ENCODE results near the gene BAZ2A.

The BAZ2A gene

DNA sequence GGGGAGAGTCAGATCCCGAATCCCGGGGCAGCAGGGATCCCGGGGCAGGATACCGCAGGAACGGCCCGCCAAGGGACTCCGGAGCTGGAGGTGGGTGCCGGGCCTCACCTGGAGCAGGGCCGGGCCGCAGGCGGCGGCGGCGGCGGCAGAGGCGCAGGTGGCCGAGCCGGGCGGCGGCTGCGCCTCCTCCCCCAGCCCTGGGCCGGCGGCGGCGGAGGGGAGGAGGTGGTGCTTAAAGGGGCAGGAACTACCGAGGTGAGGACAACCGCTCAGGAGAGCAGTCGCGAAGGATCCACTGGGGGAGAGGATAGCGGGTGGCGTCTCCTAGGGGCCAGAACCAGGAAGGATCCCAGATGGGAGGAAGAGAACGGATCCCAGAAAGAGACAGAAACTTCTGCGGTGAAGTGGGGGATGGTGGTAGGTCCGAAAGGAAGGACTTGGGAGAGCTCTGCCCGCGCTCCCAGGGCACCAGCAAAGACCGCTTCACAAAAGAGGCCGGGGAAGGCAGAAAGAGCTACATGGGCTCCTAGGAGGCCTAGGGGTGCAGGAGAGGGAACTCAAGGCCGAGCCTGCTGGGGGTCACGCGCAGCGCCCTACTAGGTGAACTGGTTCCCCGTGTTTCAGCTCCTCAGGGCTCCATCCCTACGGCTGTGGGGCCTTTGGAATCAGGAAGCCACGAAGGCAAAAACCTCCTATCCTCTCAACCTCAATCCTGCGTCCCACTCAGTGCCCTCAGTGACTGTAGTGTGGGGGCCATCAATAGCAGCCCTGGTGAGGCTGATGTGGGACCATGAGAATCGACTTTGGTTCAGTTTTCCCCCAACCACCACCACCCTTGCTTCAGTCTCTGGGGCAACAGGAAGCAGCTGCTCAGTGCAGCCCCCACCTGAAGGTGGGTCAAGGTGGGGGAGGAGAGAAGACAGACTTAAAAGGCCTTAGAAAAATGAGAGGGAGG lies 5.0 kb upstream of the BAZ2A start:
- DNase-seq, result peak; percentile 52

DNA sequence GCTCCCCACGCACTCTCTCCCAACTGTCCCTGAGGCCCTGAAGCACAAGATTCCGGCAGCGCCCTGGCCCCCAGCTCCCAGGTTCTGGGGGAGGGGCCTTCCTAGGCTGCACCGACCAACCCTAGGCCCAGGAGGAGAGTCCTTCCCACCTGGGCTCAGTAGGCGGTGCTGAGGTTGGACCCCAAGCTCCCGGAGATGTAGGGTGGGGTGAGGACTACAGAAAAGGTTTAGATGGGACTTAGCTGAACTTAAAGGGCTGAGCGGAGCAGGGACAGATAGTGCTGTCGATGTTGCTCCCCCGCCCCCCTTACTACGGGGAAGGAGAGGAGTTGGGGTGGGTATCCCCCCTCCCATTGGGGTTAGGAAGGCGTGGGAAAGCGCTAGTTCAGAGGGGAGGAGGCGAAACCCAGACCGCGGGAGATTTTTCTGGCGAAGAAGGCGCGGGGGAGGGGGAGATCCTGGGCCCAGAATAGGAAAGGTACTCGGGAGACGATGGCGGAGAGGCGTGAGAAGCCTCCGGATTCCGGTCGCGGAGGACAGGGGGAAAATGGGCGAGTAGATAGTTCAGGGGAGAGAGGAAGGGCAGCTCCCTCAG lies 4.2 kb upstream of the BAZ2A start:
- no peak for DNase-seq

DNA sequence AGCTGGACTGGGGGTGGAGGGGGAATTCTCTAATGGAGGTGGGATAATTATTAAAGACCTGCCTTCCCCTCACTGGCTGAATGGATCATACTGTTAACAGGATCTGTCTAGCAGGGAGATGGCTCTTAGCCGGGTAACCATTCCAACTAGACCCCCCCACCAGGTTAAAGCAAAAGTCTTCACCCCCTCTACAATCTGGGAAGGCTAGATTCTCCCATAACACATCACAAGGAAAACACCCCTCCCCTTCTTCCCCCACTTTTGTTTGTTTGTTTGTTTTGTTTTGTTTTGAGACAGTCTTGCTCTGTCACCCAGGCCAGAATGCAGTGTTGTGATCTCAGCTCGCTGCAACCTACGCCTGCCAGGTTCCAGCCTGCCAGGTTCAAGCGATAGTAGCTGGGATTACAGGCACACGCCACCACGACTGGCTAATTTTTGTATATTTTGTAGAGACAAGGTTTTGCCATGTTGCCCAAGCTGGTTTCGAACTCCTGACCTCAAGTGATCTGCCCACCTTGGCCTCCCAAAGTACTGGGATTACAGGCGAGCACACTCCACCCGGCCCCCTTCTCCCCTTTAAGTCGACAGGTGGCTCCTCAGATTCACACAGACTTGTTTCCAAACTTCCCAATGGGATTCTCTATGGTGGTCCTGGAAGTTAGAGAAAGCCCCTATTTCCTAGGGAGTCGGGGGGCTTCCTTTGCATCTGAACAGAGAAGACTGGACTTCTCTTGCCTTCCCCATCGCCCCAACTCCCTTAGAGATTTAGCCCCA lies 3.5 kb upstream of the BAZ2A start:
- no peak for DNase-seq

DNA sequence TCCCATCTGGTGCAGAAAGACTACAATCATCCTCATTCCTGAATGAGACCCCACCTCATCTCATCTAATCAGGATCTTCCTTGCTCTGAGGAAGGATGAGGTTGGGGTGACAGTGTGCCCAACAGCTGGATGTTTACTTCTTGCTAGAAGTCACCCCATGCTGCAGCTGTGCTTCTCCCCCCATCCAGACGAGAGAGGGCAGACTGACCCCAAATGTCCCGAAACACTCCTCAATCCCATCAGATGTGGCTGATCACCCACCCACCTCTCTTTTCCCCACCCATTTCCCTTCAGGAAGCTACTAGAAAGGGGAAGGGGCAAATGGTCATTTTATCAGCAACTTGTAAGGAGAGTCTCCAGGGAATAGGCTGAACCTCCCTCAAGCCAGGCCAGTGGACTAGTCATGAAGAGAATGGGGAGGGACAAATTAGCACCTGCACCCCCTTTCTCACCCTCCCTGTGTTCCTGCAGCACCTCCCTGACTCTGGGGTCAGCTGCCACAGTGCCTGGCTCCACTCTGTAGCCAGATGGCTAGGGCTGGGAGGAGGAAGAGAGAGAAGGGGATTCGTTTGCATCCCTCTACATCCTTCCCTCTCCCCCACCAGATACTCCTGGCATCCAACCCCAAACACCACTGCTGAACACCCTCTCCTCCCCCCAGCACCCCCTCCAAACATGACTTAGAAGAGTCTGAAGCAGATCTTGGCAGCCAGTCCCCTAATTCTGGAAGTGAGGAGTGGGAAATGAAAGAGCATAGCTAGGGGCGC lies 2.8 kb upstream of the BAZ2A start:
- no peak for DNase-seq

DNA sequence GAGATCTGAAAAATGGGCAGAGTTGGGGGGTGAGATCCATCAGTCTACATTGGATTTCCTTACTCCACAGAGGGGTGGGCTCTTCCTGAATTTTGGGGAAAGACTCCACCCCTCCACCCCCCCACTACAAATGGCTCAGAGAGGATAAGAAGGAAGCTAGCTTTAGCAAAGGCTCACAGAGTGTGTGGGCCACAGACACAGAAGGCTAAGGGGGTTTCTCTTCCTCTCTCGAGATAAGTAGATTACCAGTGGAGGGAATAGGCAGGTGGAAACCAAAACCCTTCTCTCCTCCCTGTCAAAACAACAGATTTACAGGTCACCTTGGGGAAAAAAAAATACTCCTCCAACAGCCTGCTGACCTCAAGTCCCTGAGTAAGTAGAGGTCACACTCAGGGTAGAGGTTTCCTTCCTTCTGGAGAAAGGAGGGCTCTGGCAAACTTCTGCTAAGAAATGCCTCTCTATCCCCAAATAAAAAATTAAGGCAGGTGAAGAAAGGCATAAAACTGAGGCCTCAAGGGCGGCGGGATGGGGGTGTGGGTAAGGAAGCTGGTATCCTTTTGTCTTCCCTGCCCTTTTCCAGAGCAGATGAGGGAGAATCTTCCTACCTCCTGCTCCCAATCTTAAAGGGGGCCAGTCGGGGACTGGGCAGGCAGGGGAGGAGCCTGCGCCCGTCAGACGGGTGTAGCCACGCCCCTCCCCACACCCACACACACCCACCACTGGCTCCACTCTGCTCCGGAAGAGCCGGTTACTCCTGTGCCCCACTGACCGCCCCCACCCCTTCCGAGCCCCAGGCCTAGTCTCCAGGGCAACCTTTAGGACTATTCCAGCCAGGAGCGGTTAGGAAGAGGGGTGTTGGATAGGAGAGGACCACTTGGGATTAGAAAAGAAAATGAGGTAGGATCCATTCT lies 1.9 kb upstream of the BAZ2A start:
- DNase-seq, result peak; percentile 25

DNA sequence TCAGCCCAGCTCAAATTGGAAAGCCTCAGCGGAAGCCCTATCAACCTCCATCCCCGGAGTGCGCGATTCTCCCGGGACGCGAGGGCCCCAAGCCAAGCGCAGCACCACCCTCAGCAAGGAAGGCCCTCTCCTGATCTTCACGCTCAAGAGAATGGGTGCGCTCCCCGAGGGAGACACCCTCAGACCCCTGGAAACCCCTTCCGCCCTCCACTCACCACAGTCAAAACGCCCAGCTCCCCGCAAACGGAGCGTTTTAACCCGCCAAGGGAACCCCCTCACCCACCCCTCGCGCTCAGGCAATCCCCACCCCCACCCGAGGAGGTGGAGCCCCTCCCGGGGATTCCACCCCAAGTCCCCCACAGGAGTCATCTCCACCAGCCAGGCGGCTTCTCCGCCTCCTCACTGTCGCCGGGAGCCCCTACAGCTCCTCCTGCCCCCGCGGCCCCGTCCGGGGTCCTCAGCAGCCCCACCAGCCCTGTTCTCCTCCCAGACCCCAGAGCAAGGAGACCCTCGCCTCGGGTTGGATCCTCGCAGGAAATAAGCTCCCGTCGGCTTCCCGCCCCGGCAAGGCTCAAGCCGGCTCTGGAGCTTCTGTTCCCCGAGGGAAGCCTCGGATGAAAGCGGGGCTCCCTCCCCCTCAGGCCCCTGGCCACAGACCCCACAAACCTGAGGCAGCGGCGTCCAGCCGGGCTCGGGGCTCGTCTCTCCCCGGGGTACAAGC lies 507 bp downstream of the BAZ2A start:
- peak; percentile 22 for DNase-seq

DNA sequence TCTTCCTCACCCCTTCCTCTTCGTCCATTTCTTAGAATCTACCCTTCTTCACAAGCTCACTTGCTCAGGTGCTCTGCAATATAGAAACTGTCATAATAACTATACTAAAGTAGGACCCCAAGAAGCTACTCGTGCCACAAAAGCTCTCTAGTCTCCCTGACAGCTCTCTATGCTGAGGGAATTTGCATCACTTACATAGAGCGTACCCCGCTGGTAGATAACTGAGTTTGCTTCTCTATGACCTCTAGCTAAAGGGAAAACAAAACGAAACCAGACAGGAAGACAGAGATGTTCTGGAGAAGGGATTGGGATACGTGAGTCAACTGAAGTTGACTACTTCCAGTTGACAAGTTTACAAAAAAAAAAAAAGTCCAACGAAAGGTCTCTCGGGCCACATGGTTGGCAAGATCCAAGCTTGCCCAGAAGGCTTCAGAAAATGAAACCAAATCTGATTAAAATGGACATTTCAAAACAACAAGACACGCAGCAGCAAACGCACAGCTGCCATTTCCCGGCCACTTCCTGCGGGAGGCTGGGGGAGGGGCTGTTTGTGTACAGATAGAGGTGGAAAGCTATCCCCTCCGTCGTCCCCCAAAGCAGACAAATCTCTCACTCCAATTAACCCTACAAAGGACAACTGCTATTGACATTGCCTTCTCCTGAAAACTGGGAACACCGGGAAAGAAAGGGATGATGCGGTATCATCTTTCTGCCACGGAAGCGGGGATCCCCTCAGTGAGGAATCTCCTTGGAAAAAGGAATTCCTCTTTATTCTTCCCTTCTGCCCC lies 1.3 kb downstream of the BAZ2A start:
- peak; percentile 46 for DNase-seq

DNA sequence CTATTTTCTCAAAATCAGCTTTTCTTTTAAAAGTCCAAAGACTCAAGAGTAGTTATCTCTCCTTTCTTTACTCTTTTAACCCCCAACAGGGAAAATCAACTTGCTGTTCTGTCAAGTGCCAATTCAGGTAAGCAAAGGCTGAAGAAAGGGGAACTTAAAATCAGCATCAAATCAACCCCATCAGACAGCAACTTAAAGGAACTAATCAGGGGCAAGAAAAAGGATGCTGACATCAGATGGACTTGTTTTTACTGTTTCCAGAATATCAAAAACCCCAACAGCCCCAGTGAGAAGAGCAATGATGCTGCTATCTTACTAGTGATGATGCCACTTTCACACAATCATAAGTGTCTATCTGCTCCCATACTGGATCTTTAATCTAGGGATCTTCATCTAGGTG lies 3.4 kb downstream of the BAZ2A start:
- no peak for DNase-seq

DNA sequence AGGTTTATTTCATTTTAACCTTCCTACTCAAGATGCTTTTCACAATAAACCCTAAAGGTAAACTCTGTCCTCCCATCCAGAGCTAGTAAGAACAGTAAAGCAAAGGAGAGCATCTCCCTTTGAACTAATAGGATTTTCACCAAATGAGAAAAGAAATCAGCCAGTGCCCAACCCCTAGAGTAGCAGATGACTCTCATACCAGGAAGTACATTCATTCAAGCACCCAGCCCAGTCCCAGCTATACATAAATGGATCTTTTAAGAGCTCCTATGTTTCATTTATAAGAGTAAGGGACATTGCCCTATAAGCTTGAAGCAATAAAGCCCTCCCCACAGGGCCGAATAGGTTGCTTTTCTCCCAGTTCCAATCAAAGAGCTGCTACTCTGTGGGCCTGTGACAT lies 7.6 kb downstream of the BAZ2A start:
- no peak for DNase-seq

DNA sequence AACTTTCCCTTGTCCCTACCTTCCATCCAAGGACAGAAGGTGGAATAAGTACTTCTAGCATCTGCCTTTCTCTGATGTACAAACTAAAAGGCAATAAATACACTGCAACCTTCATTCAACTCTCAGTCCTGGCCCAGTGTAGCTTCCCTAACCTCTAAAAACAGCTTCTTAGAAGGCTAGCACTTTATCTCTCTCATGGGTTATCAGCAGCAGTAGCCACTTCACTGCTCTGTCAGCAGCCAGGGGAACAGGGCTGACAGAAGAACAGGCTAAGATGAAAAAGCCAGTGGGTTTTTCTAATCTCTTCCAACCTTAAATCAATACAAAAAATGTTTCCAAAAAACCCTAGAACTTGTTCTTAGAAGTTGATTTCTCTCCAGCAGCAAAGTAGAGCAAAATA lies 13.2 kb downstream of the BAZ2A start:
- no peak for DNase-seq

DNA sequence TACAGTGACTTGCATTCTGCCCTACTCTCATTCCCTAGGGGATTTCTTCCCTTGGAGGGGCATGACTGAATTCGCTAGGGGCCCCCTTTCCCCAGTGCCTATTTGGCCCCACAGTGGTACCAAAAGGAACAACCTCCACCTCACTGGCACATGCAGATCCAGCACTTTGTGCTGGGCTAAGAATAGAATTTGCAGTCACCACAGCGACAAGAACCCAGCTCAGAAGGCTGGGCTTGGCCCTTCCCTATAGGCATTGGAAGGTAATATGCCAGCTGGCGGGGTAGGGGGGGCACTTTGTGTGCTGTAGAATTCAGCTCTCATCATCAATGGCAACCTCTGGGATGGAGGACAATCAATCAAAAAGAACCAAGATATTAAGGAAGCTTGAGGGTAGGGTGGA lies 13.9 kb downstream of the BAZ2A start:
- no peak for DNase-seq

DNA sequence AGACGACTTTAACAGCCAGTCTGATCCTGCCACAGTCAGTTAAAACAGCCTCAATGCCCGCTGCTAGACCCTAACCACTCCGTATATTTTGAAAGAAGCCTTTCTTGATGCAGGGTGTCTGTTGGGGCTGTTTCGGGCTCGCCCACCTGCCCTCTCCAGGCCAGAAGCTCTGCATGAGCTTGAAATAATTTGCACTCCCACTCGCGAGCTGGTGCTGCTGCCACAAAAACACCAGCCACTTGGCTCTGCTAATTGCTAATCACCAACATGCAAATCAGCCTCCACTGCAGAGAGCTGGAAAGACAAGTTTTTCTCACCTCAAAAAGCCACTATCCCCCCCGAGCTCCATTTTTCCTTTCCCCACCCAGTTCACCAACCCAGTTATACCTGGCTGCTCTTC lies 15.5 kb downstream of the BAZ2A start:
- DNase-seq, result no peak

DNA sequence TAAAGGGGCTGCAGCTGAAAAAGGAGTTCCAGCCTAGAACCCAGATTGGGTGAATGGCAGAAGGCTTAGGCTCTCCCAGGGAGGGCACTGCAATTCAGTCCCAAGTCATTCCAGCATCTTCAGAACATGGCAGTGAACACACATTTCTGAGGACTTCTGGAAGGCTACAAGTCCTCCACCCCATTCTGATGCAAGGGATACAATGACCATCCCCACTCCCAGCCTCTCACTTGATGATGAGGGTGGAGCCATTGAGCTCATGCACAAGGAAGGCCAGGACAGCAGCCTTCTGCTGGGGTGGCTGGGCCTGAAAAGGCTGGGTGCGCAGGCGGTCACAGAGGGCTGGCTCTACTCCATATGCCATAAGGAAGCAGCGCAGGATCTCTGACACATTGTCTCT lies 25.8 kb downstream of the BAZ2A start:
- no peak for DNase-seq

DNA sequence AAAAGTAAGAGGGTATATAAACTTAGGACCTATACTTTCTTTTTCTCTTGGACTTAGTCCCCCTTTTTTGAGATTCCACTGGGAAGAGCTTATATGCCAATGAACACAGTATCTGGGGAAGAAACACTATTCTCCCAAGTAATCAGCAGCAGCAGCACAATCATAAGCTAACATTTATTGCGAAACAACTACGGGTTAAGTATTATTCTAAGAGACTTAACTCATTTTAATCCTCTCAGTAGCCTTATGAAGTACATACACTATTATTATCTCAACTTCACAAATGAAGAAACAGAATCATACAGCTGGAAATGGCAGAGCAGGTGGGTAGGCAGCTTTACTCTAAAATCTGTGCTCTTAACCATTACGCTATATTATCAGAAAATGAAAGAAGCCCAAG lies 27.9 kb downstream of the BAZ2A start:
- no peak for DNase-seq

DNA sequence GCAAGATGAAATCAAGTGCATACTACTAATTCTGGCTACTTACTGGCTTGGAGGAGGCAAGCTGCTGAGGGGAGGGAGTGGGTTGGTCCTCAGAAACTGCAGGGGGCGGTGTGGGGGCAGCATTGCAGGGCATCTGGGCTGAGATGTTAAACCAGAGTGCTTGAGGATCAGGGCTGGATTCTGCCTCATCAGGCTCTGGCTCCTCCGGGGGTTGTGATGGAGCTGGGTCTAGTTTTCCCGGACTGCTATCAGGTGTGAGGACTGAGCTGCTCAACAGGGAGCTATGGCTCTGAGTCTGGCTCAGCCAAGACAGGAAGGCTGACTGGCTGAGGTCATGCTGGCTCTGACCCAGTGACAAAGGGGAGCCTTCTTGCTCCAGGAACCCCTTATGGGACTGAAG lies 28.6 kb downstream of the BAZ2A start:
- DNase-seq, result no peak

DNA sequence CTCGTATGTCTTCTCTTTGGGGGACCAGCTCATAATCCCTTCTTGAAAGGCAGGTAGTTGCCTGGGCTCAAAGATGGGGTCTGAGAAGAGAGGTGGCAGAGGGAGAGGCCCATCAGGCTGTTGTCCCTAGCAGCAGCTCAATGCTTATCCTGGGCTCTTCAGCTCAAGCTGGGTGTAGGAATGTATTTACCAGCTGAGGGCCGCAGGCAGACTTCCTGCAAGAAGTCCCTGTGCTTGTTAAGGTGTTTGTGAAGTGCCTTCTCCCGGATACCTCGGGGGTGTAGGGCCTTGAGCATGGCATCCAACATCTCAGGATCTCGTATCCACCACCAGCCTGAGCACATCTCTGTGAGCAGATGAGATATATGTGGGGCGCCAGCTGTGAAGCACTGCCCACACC lies 29.4 kb downstream of the BAZ2A start:
- no peak for DNase-seq

DNA sequence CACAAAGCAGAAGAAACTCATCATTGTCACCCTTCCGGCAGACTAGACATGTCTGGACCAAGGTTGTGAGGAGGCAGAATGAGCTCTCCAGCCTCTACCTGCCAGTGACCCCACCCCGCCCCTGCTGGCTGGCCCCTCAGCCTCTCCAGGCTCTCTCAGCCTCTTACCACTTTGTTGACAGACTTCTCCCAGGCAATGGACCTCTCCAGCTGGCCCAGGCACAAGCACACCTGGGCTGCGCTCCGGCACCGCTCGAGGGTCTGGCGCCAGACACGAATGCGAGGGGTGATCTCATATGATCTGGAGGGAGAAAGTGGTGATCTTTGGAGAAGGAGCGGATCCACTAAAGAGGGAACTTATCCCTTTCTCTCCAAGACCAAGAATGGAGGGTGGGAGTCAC lies 30.3 kb downstream of the BAZ2A start:
- no peak for DNase-seq

DNA sequence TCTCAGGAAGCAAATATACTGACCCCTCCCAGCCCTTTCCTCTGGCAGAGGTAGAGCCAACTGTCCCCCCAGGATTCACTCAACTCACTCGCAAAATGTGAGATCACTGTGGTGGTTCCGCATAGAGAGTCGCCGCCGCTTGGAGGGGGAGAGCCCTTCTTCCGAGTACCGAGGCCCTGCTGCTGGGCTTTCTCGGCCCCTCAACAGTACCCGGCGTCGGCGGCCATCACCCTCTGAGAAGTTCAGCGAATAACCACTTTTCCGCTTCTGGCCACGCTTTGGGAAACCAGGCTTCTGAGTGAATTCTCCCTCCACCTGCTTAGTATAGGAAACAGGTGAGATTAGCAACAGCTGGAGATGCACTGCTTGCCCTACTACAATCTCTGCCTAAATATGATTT lies 31.1 kb downstream of the BAZ2A start:
- no peak for DNase-seq

DNA sequence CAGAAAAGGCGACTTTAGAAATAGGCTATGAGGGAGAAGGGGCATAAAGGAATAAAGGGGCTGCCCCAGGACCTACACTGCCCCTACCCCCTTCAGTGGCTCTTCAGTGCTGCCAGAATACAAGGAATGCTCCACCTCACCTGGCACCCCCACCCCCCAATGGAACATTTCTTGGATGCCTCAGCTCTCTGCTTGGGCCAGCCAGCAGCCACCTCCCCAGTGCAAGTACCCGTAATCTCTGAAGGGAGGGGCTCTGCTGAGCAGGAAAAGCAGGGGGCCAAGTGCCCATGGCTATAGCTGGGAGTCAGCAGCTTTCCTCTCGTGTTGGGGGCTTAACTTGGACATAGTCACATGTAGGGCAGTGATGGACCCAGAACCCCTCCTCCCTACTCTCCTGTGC lies 33.3 kb downstream of the BAZ2A start:
- no peak for DNase-seq

DNA sequence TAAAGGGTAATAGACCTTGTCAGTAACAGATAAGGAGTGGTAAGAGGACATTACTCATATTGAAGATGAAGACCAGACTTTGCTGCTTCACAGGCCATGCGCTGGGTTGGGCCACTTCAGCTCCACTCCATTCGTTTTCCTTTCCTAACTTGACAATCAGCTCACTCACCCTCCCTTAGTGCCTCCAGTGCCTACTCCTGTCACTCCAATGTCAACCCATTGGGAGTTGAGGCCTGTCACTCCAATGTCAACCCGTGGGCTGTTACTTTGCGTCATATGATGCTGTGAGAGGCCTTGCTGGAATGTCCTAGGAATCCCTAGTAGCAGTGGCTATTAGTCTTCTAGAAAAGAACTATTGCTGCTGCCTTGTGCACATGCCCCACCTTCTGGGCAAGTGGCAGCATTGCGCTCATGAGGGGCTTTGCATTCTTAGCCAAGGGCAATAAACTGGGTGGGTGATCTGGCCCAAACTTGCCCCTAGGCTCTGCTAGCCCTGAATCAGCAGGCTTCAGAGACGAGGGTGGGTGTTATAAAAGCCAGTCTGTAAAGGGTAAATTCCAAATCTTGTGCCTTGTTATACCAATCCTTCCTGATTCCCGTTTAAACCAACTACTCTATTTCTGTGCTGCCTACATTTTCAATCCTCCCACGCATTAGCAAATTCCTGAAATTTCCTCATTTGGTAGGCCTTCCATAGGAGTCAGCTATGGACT lies 36.1 kb downstream of the BAZ2A start:
- no peak for DNase-seq

All from activated gamma-delta T cell (primary cell).